SK-N-SH (cell line): ENCODE data around the gene STK32C. TPM values are rescaled to one million over a fixed set of nuclear protein-coding genes. Genes with fewer than 3 reads are reported as not detected.

ENCODE experiments used
- CTCF ChIA-PET: fragments of 300-600, 350-600 bp; formaldehyde crosslinking; extraction: SDS; loops from one replicate; lab custom pipeline; 2021; lab: Yijun Ruan, JAX
- POLR2A ChIA-PET: fragments of 350-600 bp; sonication (Branson Sonifier 250); formaldehyde crosslinking; extraction: SDS; loops from one replicate; lab custom pipeline; 2020; ENCODE audit warnings: antibody characterized with exemption, inconsistent platforms; lab: Yijun Ruan, JAX
- DNase-seq: peaks from one replicate; pipeline ENCODE4 v3.0.0; 2012
- H2AFZ ChIP-seq: fragments of 200-600 bp; sonication (generic); 2 replicates; pipeline ENCODE4 v1.8.1; 2016; ENCODE audit warnings: antibody characterized with exemption, mild to moderate bottlenecking, low read depth
- H3F3A ChIP-seq: fragments of 200-600 bp; sonication (generic); replicated peaks from 2 replicates; pipeline ENCODE3; 2016; ENCODE audit warnings: antibody characterized with exemption, mild to moderate bottlenecking; ENCODE audit not compliant: insufficient read depth
- H3K27ac ChIP-seq, 2 experiments: fragments of 200-500 bp in 1 of 2; fragments of 200-600 bp in 1 of 2; sonication (Bioruptor generic) in 1 of 2; sonication (generic), shearing (Covaris generic) in 1 of 2; 2 replicates each; pipeline versions ENCODE4 v1.5.1 to v1.6.1; 2014 to 2016; ENCODE audit warnings: low read depth in 2 of 2, inconsistent platforms in 1 of 2, low read length in 1 of 2, mild to moderate bottlenecking in 1 of 2, mixed read lengths in 1 of 2
- H3K27me3 ChIP-seq: fragments of 200-600 bp; sonication (generic), shearing (Covaris generic); 2 replicates; pipeline ENCODE4 v1.6.1; 2016; ENCODE audit warnings: mixed run types; ENCODE audit not compliant: insufficient read depth
- H3K36me3 ChIP-seq, 2 experiments: fragments of 200-500 bp in 1 of 2; fragments of 200-600 bp in 1 of 2; sonication (Bioruptor generic) in 1 of 2; sonication (generic) in 1 of 2; replicated peaks in 1 of 2; 2 replicates each; pipeline versions ENCODE3 to v1.5.1; 2014 to 2016; ENCODE audit warnings: low read length in 1 of 2, mild to moderate bottlenecking in 1 of 2; ENCODE audit not compliant: insufficient read depth in 2 of 2, control insufficient read depth in 1 of 2
- H3K4me1 ChIP-seq, 2 experiments: fragments of 200-500 bp in 1 of 2; fragments of 200-600 bp in 1 of 2; sonication (Bioruptor generic) in 1 of 2; sonication (generic), shearing (Covaris generic) in 1 of 2; 2 replicates each; pipeline versions ENCODE4 v1.5.1 to v1.6.1; 2014 to 2016; ENCODE audit warnings: low read depth in 1 of 2, low read length in 1 of 2, mixed run types in 1 of 2; ENCODE audit not compliant: insufficient read depth in 2 of 2, control insufficient read depth in 1 of 2
- H3K4me2 ChIP-seq: fragments of 200-600 bp; sonication (generic), shearing (Covaris generic); 2 replicates; pipeline ENCODE4 v1.6.1; 2017; ENCODE audit warnings: mixed run types
- H3K4me3 ChIP-seq, 2 experiments: fragments of 200-500 bp in 1 of 2; fragments of 200-600 bp in 1 of 2; sonication (Bioruptor generic) in 1 of 2; sonication (generic), shearing (Covaris generic) in 1 of 2; 2 replicates each; pipeline versions ENCODE4 v1.5.1 to v1.8.1; 2014 to 2016; ENCODE audit warnings: low read depth in 2 of 2, inconsistent platforms in 1 of 2, low read length in 1 of 2, mild to moderate bottlenecking in 1 of 2, mixed read lengths in 1 of 2, moderate library complexity in 1 of 2
- H3K79me2 ChIP-seq: fragments of 200-600 bp; sonication (generic); 2 replicates; pipeline ENCODE4 v1.8.1; 2017; ENCODE audit warnings: mild to moderate bottlenecking; ENCODE audit not compliant: insufficient read depth
- H3K9ac ChIP-seq: fragments of 200-600 bp; sonication (generic); 2 replicates; pipeline ENCODE4 v1.6.1; 2017; ENCODE audit warnings: mixed run types
- H3K9me2 ChIP-seq: fragments of 200-600 bp; sonication (generic); 2 replicates; pipeline ENCODE4 v1.6.1; 2017; ENCODE audit warnings: mixed run types
- H3K9me3 ChIP-seq: fragments of 200-600 bp; sonication (generic); 2 replicates; pipeline ENCODE4 v1.6.1; 2017; ENCODE audit warnings: mixed run types, mild to moderate bottlenecking, moderate library complexity
- H4K20me1 ChIP-seq: fragments of 200-600 bp; sonication (generic); 2 replicates; pipeline ENCODE4 v1.6.1; 2017; ENCODE audit warnings: mild to moderate bottlenecking, mixed run types; ENCODE audit not compliant: insufficient read depth
- CTCF ChIP-seq: fragments of 200-600 bp; sonication (generic); IDR thresholded peaks from 2 replicates; pipeline ENCODE4 v1.6.1; 2017; ENCODE audit warnings: antibody characterized with exemption, mild to moderate bottlenecking, moderate library complexity
- ELF1 ChIP-seq: IDR thresholded peaks from 2 replicates; pipeline ENCODE4 v1.4.0; 2012
- EP300 ChIP-seq, 2 experiments: IDR thresholded peaks; 2 replicates each; pipeline versions ENCODE4 v1.4.0 to v1.6.1; 2012; ENCODE audit warnings: borderline replicate concordance in 1 of 2, low read depth in 1 of 2, low read length in 1 of 2
- EZH2phosphoT487 ChIP-seq: fragments of 200-600 bp; sonication (generic); IDR thresholded peaks from 2 replicates; pipeline ENCODE4 v1.6.1; 2017; ENCODE audit warnings: low read depth, mixed run types, mild to moderate bottlenecking, antibody characterized with exemption, moderate library complexity, borderline replicate concordance
- FOXJ3 ChIP-seq: sonication (generic); formaldehyde crosslinking; IDR thresholded peaks from 2 replicates; pipeline ENCODE4 v1.5.1; 2020; ENCODE audit warnings: mild to moderate bottlenecking, missing genetic modification reagents
- MAX ChIP-seq: IDR thresholded peaks from 2 replicates; pipeline ENCODE4 v1.4.0; 2012; ENCODE audit warnings: low read depth
- MXI1 ChIP-seq: IDR thresholded peaks from 2 replicates; pipeline ENCODE4 v1.6.1; 2012; ENCODE audit warnings: mild to moderate bottlenecking, low read depth, low read length, improper control_type of control experiment
- PBX3 ChIP-seq: IDR thresholded peaks from 2 replicates; pipeline ENCODE4; 2012
- POLR2AphosphoS5 ChIP-seq: IDR thresholded peaks from 2 replicates; pipeline ENCODE4 v1.6.1; 2012; ENCODE audit warnings: low read depth, low read length
- RFX5 ChIP-seq: IDR thresholded peaks from 2 replicates; pipeline ENCODE4 v1.6.1; 2012; ENCODE audit warnings: mild to moderate bottlenecking, improper control_type of control experiment, low read length
- RXRA ChIP-seq: IDR thresholded peaks from 2 replicates; pipeline ENCODE4 v1.4.0; 2012; ENCODE audit warnings: low read depth, mild to moderate bottlenecking, borderline replicate concordance
- SIN3A ChIP-seq: IDR thresholded peaks from 2 replicates; pipeline ENCODE4 v1.6.1; 2012; ENCODE audit warnings: low read depth, mild to moderate bottlenecking, low read length, moderate library complexity, borderline replicate concordance
- TAF1 ChIP-seq: IDR thresholded peaks from 2 replicates; pipeline ENCODE4 v1.6.1; 2012; ENCODE audit warnings: low read depth, mild to moderate bottlenecking, low read length, moderate library complexity, borderline replicate concordance
- TEAD4 ChIP-seq: IDR thresholded peaks from 2 replicates; pipeline ENCODE4 v1.4.0; 2012; ENCODE audit warnings: mild to moderate bottlenecking, borderline replicate concordance; ENCODE audit not compliant: insufficient read depth
- USF1 ChIP-seq: IDR thresholded peaks from 2 replicates; pipeline ENCODE4 v1.4.0; 2012; ENCODE audit warnings: low read depth, borderline replicate concordance
- ZBTB33 ChIP-seq: IDR thresholded peaks from 2 replicates; pipeline ENCODE4 v1.4.0; 2012; ENCODE audit warnings: low read depth, borderline replicate concordance
- WGBS: methylation state at CpG from one replicate; pipeline ENCODE4 v1.1.6; 2017; ENCODE audit warnings: low lambda C conversion rate; 5-methylcytosine and 5-hydroxymethylcytosine counted together
- polyA plus RNA-seq, 3 experiments: library from polyadenylated mRNA; depleted of rRNA; stranded (reverse); fragments of >200 nt; gene quantifications; 2 replicates each; pipeline ENCODE4 v1.2.3, GENCODE V29; 2012

Gene STK32C
- polyA plus RNA-seq, 1 of the 3 experiments (the other 2 are of a cell fraction): 27.8 TPM

GRCh38 chr10:132240581-132240980, 67.2 kb downstream of the STK32C start:
- Histone ChIP-seq H3K4me2 (no peak overlapping the region), H2AFZ (no peak overlapping the region), H3K79me2 (no peaks in the 10 kb centered on the region), H3K9me3 (no peaks in the 10 kb centered on the region), H3K27ac (peak overlapping the region in 1 of 2 experiments; percentile 99; a peak in 2 of 4 replicates), H3F3A (no peaks in the 10 kb centered on the region), H3K9ac (no peak overlapping the region), H3K4me1 (peaks cover 0 to 75% of the 10 kb centered on the region in 2 experiments; a peak in 1 of 4 replicates), H3K36me3 (no peaks in the 10 kb centered on the region), H3K4me3 (no peak overlapping the region; a peak in 1 of 4 replicates), H3K27me3 (no peaks in the 10 kb centered on the region), H4K20me1 (no peaks in the 10 kb centered on the region), H3K9me2 (no peaks in the 10 kb centered on the region)
- CTCF ChIA-PET: interaction anchor here (0.9 to 2.4 kb wide), 3 partner anchors 24 to 62 kb away, joined by 3 to 6 read pairs (median 5); no protein-coding TSS in a partner anchor
- POLR2A ChIA-PET: no interaction called here
- WGBS: 88% methylated on average over 9 of the region's 16 CpGs
- no peak for DNase-seq
- TF ChIP-seq RFX5: no peak
- TF ChIP-seq ZBTB33: no peak
- TF ChIP-seq USF1: no peak
- TF ChIP-seq TAF1: no peak
- TF ChIP-seq MXI1: no peak
- no peak for TF ChIP-seq CTCF
- TF ChIP-seq ELF1: no peak

GRCh38 chr10:132240156-132240555, 67.6 kb downstream of the STK32C start:
- H3K4me1 ChIP-seq: peaks cover 0 to 75% of the 10 kb centered on the region in 2 experiments; a peak in 1 of 4 replicates
- no peak for TF ChIP-seq PBX3
- no peak for TF ChIP-seq EP300 (IDR thresholded peaks at IDR 0.05; ENCODE audit: borderline replicate concordance in 1 of 2, low read depth in 1 of 2, low read length in 1 of 2)
- TF ChIP-seq MAX: no peak
- TF ChIP-seq POLR2AphosphoS5: no peak
- no peak for TF ChIP-seq RXRA
- no peak for TF ChIP-seq TEAD4
- no peak for TF ChIP-seq EZH2phosphoT487
- TF ChIP-seq FOXJ3 (CRISPR knock-in tag): no peak
- TF ChIP-seq SIN3A: no peak
- TF ChIP-seq RFX5: no peak
- no peaks in the 10 kb centered on the region for H3K27me3 ChIP-seq
- H3K4me3 ChIP-seq: no peak overlapping the region; a peak in 1 of 4 replicates
- no peak overlapping the region for H3K4me2 ChIP-seq
- H3F3A ChIP-seq: no peaks in the 10 kb centered on the region
- peak overlapping the region in 1 of 2 experiments; percentile 99; a peak in 2 of 4 replicates for H3K27ac ChIP-seq
- H3K79me2 ChIP-seq: no peaks in the 10 kb centered on the region
- no peaks in the 10 kb centered on the region for H4K20me1 ChIP-seq
- no peaks in the 10 kb centered on the region for H3K9me2 ChIP-seq
- no peaks in the 10 kb centered on the region for H3K36me3 ChIP-seq
- H3K9ac ChIP-seq: no peak overlapping the region
- WGBS: 95% methylated on average over 3 of the region's 15 CpGs
- ChIA-PET CTCF (interaction anchor here (0.7 to 2.4 kb wide), 8 partner anchors 16 to 120 kb away, joined by 3 to 6 read pairs (median 3); no protein-coding TSS in a partner anchor), POLR2A (interaction anchor here (1.0 kb wide), 1 partner anchor 53 kb away, joined by 5 read pairs; no protein-coding TSS in a partner anchor)
- DNase-seq: no peak
- no peaks in the 10 kb centered on the region for H3K9me3 ChIP-seq
- H2AFZ ChIP-seq: no peak overlapping the region
